Tibial nerve (tissue), 4 donors: ENCODE results near the gene PDE1C.

Experiments
- EP300 ChIP-seq, 2 donors: sonication (generic); formaldehyde crosslinking; IDR thresholded peaks; one replicate each; pipeline ENCODE4 v1.6.1; 2017; ENCODE audit warnings: antibody characterized with exemption in 2 of 2, mild to moderate bottlenecking in 1 of 2
- POLR2A ChIP-seq, 2 donors: fragments of 450-650 bp; IDR thresholded peaks; one replicate each; pipeline ENCODE4 v1.6.1; 2017; ENCODE audit warnings: antibody characterized with exemption in 2 of 2, mild to moderate bottlenecking in 2 of 2, moderate library complexity in 2 of 2
- TF ChIP-seq, protein P1 (sequence below), 5 experiments: fragments of 200-600 bp in 3 of 5; fragments of 450-650 bp in 2 of 5; sonication (generic) in 3 of 5; IDR thresholded peaks; one replicate each; pipeline ENCODE4 v1.5.1; 2016 to 2019; ENCODE audit warnings: antibody characterized with exemption in 5 of 5, mild to moderate bottlenecking in 3 of 5, moderate library complexity in 2 of 5

DNA sequence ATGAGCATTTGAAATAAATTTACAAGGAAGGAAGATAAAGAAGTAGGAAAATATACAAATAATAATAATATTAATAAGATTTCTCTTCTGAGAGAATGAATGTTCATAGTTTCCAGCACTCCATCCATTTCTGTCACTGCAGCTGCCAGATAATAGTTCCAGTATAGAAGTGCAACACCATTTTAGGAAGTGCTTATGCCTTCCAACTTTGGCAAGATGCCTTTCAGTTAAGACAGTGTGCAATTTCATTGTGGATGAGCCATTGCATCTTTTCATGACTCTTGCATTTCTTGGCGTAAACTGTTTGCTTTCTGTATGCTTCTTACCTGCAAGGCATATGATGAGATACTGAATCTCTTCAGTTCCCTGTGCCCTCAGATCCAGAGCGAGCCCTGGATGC, 185.0 kb downstream of the PDE1C start:
- TF ChIP-seq POLR2A (IDR thresholded peaks at IDR 0.05) (no peak), EP300 (IDR thresholded peaks at IDR 0.05) (no peak)
- TF ChIP-seq, protein P1, sequence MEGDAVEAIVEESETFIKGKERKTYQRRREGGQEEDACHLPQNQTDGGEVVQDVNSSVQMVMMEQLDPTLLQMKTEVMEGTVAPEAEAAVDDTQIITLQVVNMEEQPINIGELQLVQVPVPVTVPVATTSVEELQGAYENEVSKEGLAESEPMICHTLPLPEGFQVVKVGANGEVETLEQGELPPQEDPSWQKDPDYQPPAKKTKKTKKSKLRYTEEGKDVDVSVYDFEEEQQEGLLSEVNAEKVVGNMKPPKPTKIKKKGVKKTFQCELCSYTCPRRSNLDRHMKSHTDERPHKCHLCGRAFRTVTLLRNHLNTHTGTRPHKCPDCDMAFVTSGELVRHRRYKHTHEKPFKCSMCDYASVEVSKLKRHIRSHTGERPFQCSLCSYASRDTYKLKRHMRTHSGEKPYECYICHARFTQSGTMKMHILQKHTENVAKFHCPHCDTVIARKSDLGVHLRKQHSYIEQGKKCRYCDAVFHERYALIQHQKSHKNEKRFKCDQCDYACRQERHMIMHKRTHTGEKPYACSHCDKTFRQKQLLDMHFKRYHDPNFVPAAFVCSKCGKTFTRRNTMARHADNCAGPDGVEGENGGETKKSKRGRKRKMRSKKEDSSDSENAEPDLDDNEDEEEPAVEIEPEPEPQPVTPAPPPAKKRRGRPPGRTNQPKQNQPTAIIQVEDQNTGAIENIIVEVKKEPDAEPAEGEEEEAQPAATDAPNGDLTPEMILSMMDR (IDR thresholded peaks at IDR 0.05): no peak
